ENCODE measurements around the gene UBASH3B.
"Not testable (repeated sequence)": the region's sequence is repeated elsewhere in the genome, so short reads cannot be mapped to it uniquely, and the experiment has no call there.

The UBASH3B gene

GRCh38 chr11:122729139-122729538, 73.6 kb downstream of the UBASH3B start:
- DNase-seq (ENCODE audit: low read depth in 2 of 3, low spot score in 2 of 3), result no peak

GRCh38 chr11:122730694-122731093, 75.2 kb downstream of the UBASH3B start:
- not testable (repeated sequence) for DNase-seq (ENCODE audit: low read depth in 2 of 3, low spot score in 2 of 3)

- no peak for DNase-seq (ENCODE audit: low read depth in 2 of 3, low spot score in 2 of 3)
Observed at GRCh38 chr11:122731500-122731913, 76.0 kb downstream of the UBASH3B start.

GRCh38 chr11:122732342-122733315, 77.1 kb downstream of the UBASH3B start:
- no peak for DNase-seq (ENCODE audit: low read depth in 2 of 3, low spot score in 2 of 3)

GRCh38 chr11:122733318-122733717, 77.8 kb downstream of the UBASH3B start:
- no peak for DNase-seq (ENCODE audit: low read depth in 2 of 3, low spot score in 2 of 3)

GRCh38 chr11:122734848-122735496, 79.5 kb downstream of the UBASH3B start:
- no peak for DNase-seq (ENCODE audit: low read depth in 2 of 3, low spot score in 2 of 3)

- no peak for DNase-seq (ENCODE audit: low read depth in 2 of 3, low spot score in 2 of 3)
Observed at GRCh38 chr11:122737951-122738693, 82.6 kb downstream of the UBASH3B start.

- DNase-seq (ENCODE audit: low read depth in 2 of 3, low spot score in 2 of 3), result no peak
Observed at GRCh38 chr11:122741613-122742300, 86.2 kb downstream of the UBASH3B start.

- DNase-seq (ENCODE audit: low read depth in 2 of 3, low spot score in 2 of 3), result no peak
Observed at GRCh38 chr11:122742301-122743018, 86.9 kb downstream of the UBASH3B start.

GRCh38 chr11:122743097-122743741, 87.7 kb downstream of the UBASH3B start:
- no peak for DNase-seq (ENCODE audit: low read depth in 2 of 3, low spot score in 2 of 3)

- peak in 2 of 3 experiments; percentile 56 to 62 for DNase-seq (ENCODE audit: low read depth in 2 of 3, low spot score in 2 of 3)
Observed at GRCh38 chr11:122743949-122744348, 88.4 kb downstream of the UBASH3B start.

GRCh38 chr11:122744357-122744756, 88.8 kb downstream of the UBASH3B start:
- no peak for DNase-seq (ENCODE audit: low read depth in 2 of 3, low spot score in 2 of 3)

- DNase-seq (ENCODE audit: low read depth in 2 of 3, low spot score in 2 of 3), result no peak
Observed at GRCh38 chr11:122745111-122745510, 89.6 kb downstream of the UBASH3B start.

GRCh38 chr11:122746050-122746478, 90.5 kb downstream of the UBASH3B start:
- peak in 1 of 3 experiments; percentile 20 for DNase-seq (ENCODE audit: low read depth in 2 of 3, low spot score in 2 of 3)

- DNase-seq (ENCODE audit: low read depth in 2 of 3, low spot score in 2 of 3), result no peak
Observed at GRCh38 chr11:122746611-122747244, 91.2 kb downstream of the UBASH3B start.

- no peak for DNase-seq (ENCODE audit: low read depth in 2 of 3, low spot score in 2 of 3)
Observed at GRCh38 chr11:122747351-122747781, 91.8 kb downstream of the UBASH3B start.

GRCh38 chr11:122749005-122749687, 93.6 kb downstream of the UBASH3B start:
- peak in 1 of 3 experiments; percentile 17 for DNase-seq (ENCODE audit: low read depth in 2 of 3, low spot score in 2 of 3)

- DNase-seq (ENCODE audit: low read depth in 2 of 3, low spot score in 2 of 3), result no peak
Observed at GRCh38 chr11:122750049-122750448, 94.5 kb downstream of the UBASH3B start.
